Adipocyte (in vitro differentiated cells): ENCODE measurements around the gene SCUBE2.
A peak's percentile ranks its signal among the peaks of the same experiment; 100 is the strongest.

ENCODE experiments used
- DNase-seq: peaks from one replicate; pipeline ENCODE4 v3.0.0-alpha.2; 2015; ENCODE audit warnings: low read depth
- H3K27me3 ChIP-seq: replicated peaks from 2 replicates; pipeline ENCODE4 v1.7.0; 2013; ENCODE audit warnings: mild to moderate bottlenecking, low read length, moderate library complexity; ENCODE audit not compliant: control insufficient read depth, insufficient read depth
- H3K36me3 ChIP-seq: 2 replicates; pipeline ENCODE4 v1.7.0; 2013; ENCODE audit warnings: low read length, mild to moderate bottlenecking, moderate library complexity; ENCODE audit not compliant: control insufficient read depth, insufficient read depth, severe bottlenecking
- H3K4me1 ChIP-seq: 2 replicates; pipeline ENCODE4 v1.7.0; 2013; ENCODE audit warnings: mild to moderate bottlenecking, low read length, moderate library complexity; ENCODE audit not compliant: control insufficient read depth, insufficient read depth
- H3K4me3 ChIP-seq: 2 replicates; pipeline ENCODE4 v1.7.0; 2013; ENCODE audit warnings: mild to moderate bottlenecking, low read length, moderate library complexity
- H3K9ac ChIP-seq: 2 replicates; pipeline ENCODE4 v1.7.0; 2013; ENCODE audit warnings: mild to moderate bottlenecking, low read length, moderate library complexity
- H3K9me3 ChIP-seq: 2 replicates; pipeline ENCODE4 v1.7.0; 2013; ENCODE audit warnings: mild to moderate bottlenecking, low read length, moderate library complexity; ENCODE audit not compliant: control insufficient read depth

The SCUBE2 gene

GRCh38 chr11:9053316-9054035 is 37.9 kb downstream of the SCUBE2 start:
- DNase-seq: no peak
- peaks cover 3% of the 10 kb centered on the region for H3K27me3 ChIP-seq

DNA sequence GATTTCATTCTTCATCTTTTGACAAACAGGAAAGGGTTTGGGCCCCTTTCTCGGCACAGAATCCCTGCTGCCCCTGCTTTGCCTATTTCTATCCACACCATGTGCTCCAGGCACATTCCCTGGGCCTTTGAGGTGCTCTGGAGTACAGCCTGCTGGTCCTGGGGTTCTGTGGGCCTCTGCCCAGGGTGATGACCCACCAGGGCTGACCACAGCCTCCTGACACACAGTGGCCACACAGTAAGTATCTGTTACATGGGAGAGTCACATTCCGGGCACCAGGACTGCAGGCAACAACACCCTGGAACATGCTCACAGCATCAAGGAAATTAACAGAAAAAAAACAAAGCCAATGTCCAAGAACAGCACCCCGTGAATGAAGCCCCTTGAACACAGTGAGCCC is 39.1 kb downstream of the SCUBE2 start:
- Histone ChIP-seq H3K4me3 (no peak overlapping the region), H3K27me3 (peaks cover 3% of the 10 kb centered on the region), H3K36me3 (no peaks in the 10 kb centered on the region), H3K4me1 (peaks cover 28% of the 10 kb centered on the region), H3K9me3 (no peaks in the 10 kb centered on the region), H3K9ac (no peak overlapping the region)
- no peak for DNase-seq

More at GRCh38 chr11:9053316-9054035, 37.9 kb downstream of the SCUBE2 start:
- Histone ChIP-seq H3K4me1 (peaks cover 18% of the 10 kb centered on the region), H3K9me3 (no peaks in the 10 kb centered on the region), H3K9ac (no peak overlapping the region), H3K4me3 (no peak overlapping the region), H3K36me3 (no peaks in the 10 kb centered on the region)

DNA sequence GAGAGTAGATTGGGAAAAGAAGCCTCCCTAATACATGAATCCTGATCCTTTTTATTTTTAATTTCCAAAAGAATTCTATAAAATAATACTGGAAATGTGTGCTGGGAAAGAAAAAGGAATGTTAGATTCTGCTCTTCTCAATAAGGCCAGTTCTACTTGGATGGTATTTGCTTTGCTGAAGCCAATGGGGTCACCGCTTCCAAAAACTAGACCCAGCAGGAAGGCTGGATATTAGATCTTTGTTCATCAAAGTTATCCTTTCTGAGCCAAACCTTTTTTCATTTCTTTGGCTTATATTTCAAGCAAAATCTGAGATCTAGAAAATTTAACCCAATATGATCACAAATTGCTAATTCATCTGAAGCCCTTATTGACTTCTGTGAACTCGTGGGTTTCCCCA is 41.4 kb downstream of the SCUBE2 start:
- Histone ChIP-seq H3K4me3 (no peak overlapping the region), H3K27me3 (peaks cover 3% of the 10 kb centered on the region), H3K36me3 (no peaks in the 10 kb centered on the region), H3K9me3 (no peaks in the 10 kb centered on the region), H3K9ac (no peak overlapping the region), H3K4me1 (peaks cover 20% of the 10 kb centered on the region)
- no peak for DNase-seq

- Histone ChIP-seq H3K9me3 (no peaks in the 10 kb centered on the region), H3K36me3 (no peaks in the 10 kb centered on the region), H3K27me3 (peaks cover 3% of the 10 kb centered on the region), H3K4me1 (peaks cover 20% of the 10 kb centered on the region), H3K9ac (peak overlapping the region; percentile 15), H3K4me3 (peak overlapping the region; percentile 62)
- peak; percentile 75 for DNase-seq
Observed at GRCh38 chr11:9047964-9048523, 43.4 kb downstream of the SCUBE2 start.

- no peaks in the 10 kb centered on the region for H3K9me3 ChIP-seq
- no peaks in the 10 kb centered on the region for H3K36me3 ChIP-seq
- no peak overlapping the region for H3K4me3 ChIP-seq
- H3K27me3 ChIP-seq: no peaks in the 10 kb centered on the region
- peaks cover 20% of the 10 kb centered on the region for H3K4me1 ChIP-seq
- H3K9ac ChIP-seq: no peak overlapping the region
- no peak for DNase-seq
Observed at GRCh38 chr11:9046481-9046880, 44.9 kb downstream of the SCUBE2 start.

DNA sequence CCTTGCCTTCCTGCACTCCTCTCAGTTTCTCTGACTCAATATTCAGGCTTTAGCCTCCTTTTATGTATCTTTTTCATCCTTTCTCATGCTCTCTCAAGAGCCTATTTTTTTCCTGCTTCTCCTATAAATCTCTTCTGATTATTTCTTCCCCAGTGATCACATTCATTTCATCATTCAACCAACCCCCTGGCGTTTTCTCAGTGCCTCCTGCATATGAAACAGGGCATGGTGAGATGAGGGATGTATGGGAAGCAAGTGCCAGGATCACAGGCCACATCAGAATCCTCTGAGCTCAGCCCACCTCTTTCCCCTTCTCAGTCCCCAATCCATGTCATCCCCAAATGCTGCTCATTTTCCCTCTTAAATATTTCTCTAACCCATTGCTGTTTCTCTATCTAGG is 48.9 kb downstream of the SCUBE2 start:
- DNase-seq: no peak
- H3K9me3 ChIP-seq: peaks cover 7% of the 10 kb centered on the region

GRCh38 chr11:9041747-9042146 is 49.7 kb downstream of the SCUBE2 start:
- no peak overlapping the region for H3K9ac ChIP-seq
- peaks cover 13% of the 10 kb centered on the region for H3K4me1 ChIP-seq
- no peaks in the 10 kb centered on the region for H3K36me3 ChIP-seq
- no peak overlapping the region for H3K4me3 ChIP-seq
- DNase-seq: no peak
- H3K9me3 ChIP-seq: peaks cover 7% of the 10 kb centered on the region
- H3K27me3 ChIP-seq: no peaks in the 10 kb centered on the region

More for the DNA sequence above, 48.9 kb downstream of the SCUBE2 start:
- H3K36me3 ChIP-seq: no peaks in the 10 kb centered on the region
- no peak overlapping the region for H3K9ac ChIP-seq
- no peak overlapping the region for H3K4me3 ChIP-seq
- no peaks in the 10 kb centered on the region for H3K27me3 ChIP-seq
- H3K4me1 ChIP-seq: peaks cover 18% of the 10 kb centered on the region

DNA sequence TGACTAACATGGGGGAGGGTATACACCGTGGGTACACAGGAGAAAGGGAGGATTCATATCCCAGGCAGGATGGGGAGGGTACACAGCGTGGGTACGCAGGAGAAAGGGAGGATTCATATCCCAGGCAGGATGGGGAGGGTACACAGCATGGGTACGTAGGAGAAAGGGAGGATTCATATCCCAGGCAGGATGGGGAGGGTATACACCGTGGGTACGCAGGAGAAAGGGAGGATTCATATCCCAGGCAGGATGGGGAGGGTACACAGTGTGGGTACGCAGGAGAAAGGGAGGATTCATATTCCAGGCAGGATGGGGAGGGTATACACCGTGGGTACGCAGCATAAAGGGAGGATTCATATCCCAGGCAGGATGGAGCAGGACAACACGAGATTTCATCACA is 51.0 kb downstream of the SCUBE2 start:
- Histone ChIP-seq H3K4me1 (peaks cover 13% of the 10 kb centered on the region), H3K9ac (no peak overlapping the region), H3K9me3 (peaks cover 7% of the 10 kb centered on the region), H3K4me3 (no peak overlapping the region), H3K36me3 (no peaks in the 10 kb centered on the region), H3K27me3 (no peaks in the 10 kb centered on the region)
- DNase-seq: no peak

DNA sequence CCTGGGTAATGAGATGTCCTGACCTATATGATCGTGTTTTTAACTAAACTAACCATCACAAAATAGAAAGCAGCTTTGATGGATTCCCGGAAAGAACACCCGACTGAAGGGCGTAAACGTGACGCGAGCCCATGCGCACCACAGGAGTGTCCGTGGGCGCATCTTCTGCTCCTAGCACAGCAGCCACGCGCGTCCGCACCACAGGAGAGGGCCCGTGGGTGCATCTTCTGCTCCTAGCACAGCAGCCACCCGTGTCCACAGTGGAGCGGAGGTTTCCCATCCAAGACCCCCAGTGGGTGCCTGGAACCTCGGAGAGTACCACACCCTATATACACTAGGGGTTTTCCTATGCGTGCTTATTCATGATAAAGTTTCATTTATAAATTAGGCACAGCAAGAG is 51.5 kb downstream of the SCUBE2 start:
- Histone ChIP-seq H3K9me3 (peaks cover 7% of the 10 kb centered on the region), H3K36me3 (no peaks in the 10 kb centered on the region), H3K27me3 (no peaks in the 10 kb centered on the region), H3K4me3 (no peak overlapping the region), H3K9ac (no peak overlapping the region), H3K4me1 (peaks cover 13% of the 10 kb centered on the region)
- DNase-seq: no peak

GRCh38 chr11:9039198-9039597 is 52.2 kb downstream of the SCUBE2 start:
- Histone ChIP-seq H3K4me3 (no peak overlapping the region), H3K4me1 (peaks cover 13% of the 10 kb centered on the region), H3K9me3 (peaks cover 7% of the 10 kb centered on the region), H3K27me3 (no peaks in the 10 kb centered on the region), H3K36me3 (no peaks in the 10 kb centered on the region), H3K9ac (no peak overlapping the region)
- no peak for DNase-seq

GRCh38 chr11:9038541-9038940 is 52.9 kb downstream of the SCUBE2 start:
- DNase-seq: no peak
- Histone ChIP-seq H3K4me1 (peaks cover 13% of the 10 kb centered on the region), H3K36me3 (no peaks in the 10 kb centered on the region), H3K4me3 (no peak overlapping the region), H3K27me3 (no peaks in the 10 kb centered on the region), H3K9ac (no peak overlapping the region), H3K9me3 (peaks cover 7% of the 10 kb centered on the region)
